ENCODE measurements around the gene AOAH.

GRCh38 chr7:36651404-36651803 is 72.9 kb downstream of the AOAH start:
- no peak for TF ChIP-seq POU6F1 (CRISPR knock-in tag; IDR thresholded peaks at IDR 0.05; ENCODE audit: borderline replicate concordance, low read depth)
- no peak for TF ChIP-seq TSHZ2 (CRISPR knock-in tag; IDR thresholded peaks at IDR 0.05)
- TF ChIP-seq PATZ1 (CRISPR knock-in tag; IDR thresholded peaks at IDR 0.05; ENCODE audit: borderline replicate concordance): no peak
- TF ChIP-seq RARB (CRISPR knock-in tag; IDR thresholded peaks at IDR 0.05): no peak
- no peak for TF ChIP-seq ARNTL (CRISPR knock-in tag; IDR thresholded peaks at IDR 0.05; ENCODE audit: borderline replicate concordance, low read depth)
- no peak for TF ChIP-seq CSRNP3 (CRISPR knock-in tag; IDR thresholded peaks at IDR 0.05)
- no peak for TF ChIP-seq ZFP3 (CRISPR knock-in tag; IDR thresholded peaks at IDR 0.05)
- no peak for TF ChIP-seq CSDC2 (CRISPR knock-in tag; IDR thresholded peaks at IDR 0.05)
- TF ChIP-seq CREB5 (CRISPR knock-in tag; IDR thresholded peaks at IDR 0.05; ENCODE audit: low read depth): no peak
- TF ChIP-seq ZNF8 (CRISPR knock-in tag; IDR thresholded peaks at IDR 0.05): no peak
- TF ChIP-seq BACH2 (CRISPR knock-in tag; IDR thresholded peaks at IDR 0.05; ENCODE audit: borderline replicate concordance): no peak
- no peak for TF ChIP-seq ZNF70 (CRISPR knock-in tag; IDR thresholded peaks at IDR 0.05)
- no peak for TF ChIP-seq ZFP30 (CRISPR knock-in tag; IDR thresholded peaks at IDR 0.05)

All from SK-N-SH treated with all-trans-retinoic acid at 6 μM for 48 hours (cell line).